ENCODE measurements around the gene SMIM44.
"Not testable (repeated sequence)": the region's sequence is repeated elsewhere in the genome, so short reads cannot be mapped to it uniquely, and the experiment has no call there.

Gene SMIM44

GRCh38 chr19:3483226-3483628, at the start of gene SMIM44:
TSS of gene SMIM44 (minus strand) at chr19:3483441. CDS start at chr19:3483403, 38 bp downstream.
- no peak for DNase-seq (ENCODE audit: low read depth)

GRCh38 chr19:3533033-3533432, 49.8 kb upstream of the SMIM44 start:
- no peak for DNase-seq (ENCODE audit: low read depth)

GRCh38 chr19:3532154-3532786, 49.0 kb upstream of the SMIM44 start:
- DNase-seq (ENCODE audit: low read depth), result no peak

GRCh38 chr19:3531716-3532115, 48.5 kb upstream of the SMIM44 start:
- no peak for DNase-seq (ENCODE audit: low read depth)

GRCh38 chr19:3530389-3530788, 47.1 kb upstream of the SMIM44 start:
- DNase-seq (ENCODE audit: low read depth), result no peak

- DNase-seq (ENCODE audit: low read depth), result not testable (repeated sequence)
These were observed 46.1 kb upstream of the SMIM44 start for GRCh38 chr19:3529299-3529698.

- DNase-seq (ENCODE audit: low read depth), result no peak
These were observed 45.4 kb upstream of the SMIM44 start for GRCh38 chr19:3528539-3529211.

- no peak for DNase-seq (ENCODE audit: low read depth)
These were observed 44.8 kb upstream of the SMIM44 start for GRCh38 chr19:3528080-3528479.

GRCh38 chr19:3527238-3527910, 44.1 kb upstream of the SMIM44 start:
- DNase-seq (ENCODE audit: low read depth), result no peak

- DNase-seq (ENCODE audit: low read depth), result no peak
These were observed 43.4 kb upstream of the SMIM44 start for GRCh38 chr19:3526507-3527237.

- DNase-seq (ENCODE audit: low read depth), result no peak
These were observed 41.7 kb upstream of the SMIM44 start for GRCh38 chr19:3524904-3525451.

GRCh38 chr19:3524078-3524842, 41.0 kb upstream of the SMIM44 start:
- no peak for DNase-seq (ENCODE audit: low read depth)

- no peak for DNase-seq (ENCODE audit: low read depth)
These were observed 40.3 kb upstream of the SMIM44 start for GRCh38 chr19:3523361-3524077.

- DNase-seq (ENCODE audit: low read depth), result no peak
These were observed 39.5 kb upstream of the SMIM44 start for GRCh38 chr19:3522421-3523360.

GRCh38 chr19:3521104-3521445, 37.8 kb upstream of the SMIM44 start:
- no peak for DNase-seq (ENCODE audit: low read depth)

- no peak for DNase-seq (ENCODE audit: low read depth)
These were observed 37.2 kb upstream of the SMIM44 start for GRCh38 chr19:3520166-3521103.

GRCh38 chr19:3519126-3519525, 35.9 kb upstream of the SMIM44 start:
- no peak for DNase-seq (ENCODE audit: low read depth)

GRCh38 chr19:3518659-3519058, 35.4 kb upstream of the SMIM44 start:
- DNase-seq (ENCODE audit: low read depth), result no peak

- no peak for DNase-seq (ENCODE audit: low read depth)
These were observed 35.0 kb upstream of the SMIM44 start for GRCh38 chr19:3518255-3518654.

All from stromal cell of bone marrow (primary cell).